Vagina (tissue), 2 donors: ENCODE data around the gene ABHD5. TPM values are rescaled to one million over a fixed set of nuclear protein-coding genes. Genes with fewer than 3 reads are reported as not detected.
A peak's percentile ranks its signal among the peaks of the same experiment; 100 is the strongest.

Source experiments
- DNase-seq, 2 donors: peaks; one replicate each; pipeline ENCODE4 v3.0.0-alpha.2; 2017; ENCODE audit errors: extremely low spot score in 2 of 2
- H3K27ac ChIP-seq: fragments of 200-600 bp; sonication (generic); one replicate; pipeline ENCODE4 v1.5.1; 2019
- H3K27me3 ChIP-seq: fragments of 200-600 bp; sonication (generic); one replicate; pipeline ENCODE4 v1.5.1; 2019
- H3K36me3 ChIP-seq, 2 donors: fragments of 200-600 bp; sonication (generic); one replicate each; pipeline ENCODE4 v1.5.1; 2017 to 2019
- H3K4me1 ChIP-seq: fragments of 200-600 bp; sonication (generic); one replicate; pipeline ENCODE4 v1.5.1; 2019
- H3K4me3 ChIP-seq, 2 donors: fragments of 200-600 bp; sonication (generic); 1 replicate in 1 of 2; 2 replicates in 1 of 2; pipeline ENCODE4 v1.5.1; 2016 to 2019
- H3K9me3 ChIP-seq: fragments of 200-600 bp; sonication (generic); one replicate; pipeline ENCODE4 v1.5.1; 2019
- POLR2A ChIP-seq, 2 donors: fragments of 450-650 bp; IDR thresholded peaks; one replicate each; pipeline ENCODE4 v1.6.1; 2017; ENCODE audit warnings: antibody characterized with exemption in 2 of 2, mild to moderate bottlenecking in 2 of 2, moderate library complexity in 2 of 2
- POLR2AphosphoS5 ChIP-seq, 2 donors: sonication (generic); formaldehyde crosslinking; IDR thresholded peaks; one replicate each; pipeline ENCODE4 v1.9.0; 2017; ENCODE audit warnings: antibody characterized with exemption in 2 of 2, mild to moderate bottlenecking in 2 of 2, low read depth in 1 of 2; ENCODE audit not compliant: insufficient read depth in 1 of 2
- intact Hi-C: fragments of 100-400 bp; cut with DNase I; formaldehyde crosslinking; loops from one replicate; pipeline ENCODE4 v1.15.1; 2023
- total RNA-seq: library from RNA; depleted of rRNA; stranded (reverse); fragments of >200 nt; gene quantifications from one replicate; pipeline ENCODE4 v1.2.3, GENCODE V29; 2016
- TF ChIP-seq, protein P1 (sequence below), 3 experiments: fragments of 450-650 bp in 2 of 3; fragments of 200-600 bp in 1 of 3; sonication (generic) in 1 of 3; IDR thresholded peaks; one replicate each; pipeline ENCODE4 v1.5.1; 2017 to 2019; ENCODE audit warnings: antibody characterized with exemption in 3 of 3, mild to moderate bottlenecking in 2 of 3, moderate library complexity in 2 of 3

Gene ABHD5
- total RNA-seq, 1 donor from 2014 or later, result 34.1 TPM

GRCh38 chr3:43755516-43756200 lies 64.9 kb downstream of the ABHD5 start:
- Histone ChIP-seq H3K9me3 (no peaks in the 10 kb centered on the region), H3K36me3 (no peaks in the 10 kb centered on the region), H3K4me1 (peaks cover 10% of the 10 kb centered on the region), H3K4me3 (no peak overlapping the region), H3K27ac (no peak overlapping the region), H3K27me3 (no peaks in the 10 kb centered on the region)
- intact Hi-C loops, result no loop called here
- no peak for DNase-seq
- TF ChIP-seq, protein P1, sequence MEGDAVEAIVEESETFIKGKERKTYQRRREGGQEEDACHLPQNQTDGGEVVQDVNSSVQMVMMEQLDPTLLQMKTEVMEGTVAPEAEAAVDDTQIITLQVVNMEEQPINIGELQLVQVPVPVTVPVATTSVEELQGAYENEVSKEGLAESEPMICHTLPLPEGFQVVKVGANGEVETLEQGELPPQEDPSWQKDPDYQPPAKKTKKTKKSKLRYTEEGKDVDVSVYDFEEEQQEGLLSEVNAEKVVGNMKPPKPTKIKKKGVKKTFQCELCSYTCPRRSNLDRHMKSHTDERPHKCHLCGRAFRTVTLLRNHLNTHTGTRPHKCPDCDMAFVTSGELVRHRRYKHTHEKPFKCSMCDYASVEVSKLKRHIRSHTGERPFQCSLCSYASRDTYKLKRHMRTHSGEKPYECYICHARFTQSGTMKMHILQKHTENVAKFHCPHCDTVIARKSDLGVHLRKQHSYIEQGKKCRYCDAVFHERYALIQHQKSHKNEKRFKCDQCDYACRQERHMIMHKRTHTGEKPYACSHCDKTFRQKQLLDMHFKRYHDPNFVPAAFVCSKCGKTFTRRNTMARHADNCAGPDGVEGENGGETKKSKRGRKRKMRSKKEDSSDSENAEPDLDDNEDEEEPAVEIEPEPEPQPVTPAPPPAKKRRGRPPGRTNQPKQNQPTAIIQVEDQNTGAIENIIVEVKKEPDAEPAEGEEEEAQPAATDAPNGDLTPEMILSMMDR (IDR thresholded peaks at IDR 0.05), result no peak
- TF ChIP-seq POLR2AphosphoS5 (IDR thresholded peaks at IDR 0.05; ENCODE audit: insufficient read depth in 1 of 2, low read depth in 1 of 2), result no peak
- no peak for TF ChIP-seq POLR2A (IDR thresholded peaks at IDR 0.05)

DNA sequence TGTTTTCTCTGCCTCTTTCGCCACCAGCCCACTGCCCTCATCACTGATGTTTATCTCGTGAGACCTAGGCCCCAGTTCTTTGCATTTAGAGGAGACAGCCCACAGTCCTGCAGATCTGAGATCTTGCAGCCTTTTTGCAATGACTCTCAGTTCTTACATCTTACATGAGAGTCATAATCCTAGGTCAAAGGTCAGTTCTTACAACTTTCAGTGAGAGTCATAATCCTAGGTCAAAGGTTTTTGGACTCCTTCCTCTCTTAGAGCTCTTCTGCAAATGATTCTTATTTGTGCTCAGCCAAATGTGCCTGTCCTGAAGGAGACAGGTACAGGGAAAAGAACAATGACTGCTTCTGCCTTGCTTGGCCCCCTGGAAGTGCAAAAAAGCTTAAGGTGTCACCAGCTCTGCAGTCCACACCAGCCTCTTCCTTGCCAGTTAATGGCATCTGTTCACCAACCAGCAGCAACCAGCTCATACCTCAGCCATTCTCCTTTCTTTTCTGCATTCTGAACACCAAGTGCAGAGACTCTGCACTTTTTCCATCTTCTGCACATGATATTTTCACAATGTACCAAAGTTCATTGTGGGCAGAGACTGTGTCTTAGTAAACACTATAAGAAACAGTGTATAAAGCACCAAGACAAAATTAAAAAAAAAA lies 67.1 kb downstream of the ABHD5 start:
- intact Hi-C loops, result no loop called here

GRCh38 chr3:43758592-43759225 lies 68.0 kb downstream of the ABHD5 start:
- no peaks in the 10 kb centered on the region for H3K36me3 ChIP-seq
- peaks cover 10% of the 10 kb centered on the region for H3K4me1 ChIP-seq
- intact Hi-C loops, result no loop called here
- H3K4me3 ChIP-seq, result no peak overlapping the region
- TF ChIP-seq POLR2A (IDR thresholded peaks at IDR 0.05), result no peak
- no peak for TF ChIP-seq POLR2AphosphoS5 (IDR thresholded peaks at IDR 0.05; ENCODE audit: insufficient read depth in 1 of 2, low read depth in 1 of 2)
- TF ChIP-seq, protein P1 (IDR thresholded peaks at IDR 0.05), result no peak
- H3K27me3 ChIP-seq, result no peaks in the 10 kb centered on the region
- H3K27ac ChIP-seq, result peak overlapping the region; percentile 50
- DNase-seq, result no peak
- H3K9me3 ChIP-seq, result no peaks in the 10 kb centered on the region

More for the DNA sequence above, 67.1 kb downstream of the ABHD5 start:
- Histone ChIP-seq H3K9me3 (no peaks in the 10 kb centered on the region), H3K27ac (no peak overlapping the region), H3K36me3 (no peaks in the 10 kb centered on the region), H3K4me3 (no peak overlapping the region), H3K4me1 (peaks cover 10% of the 10 kb centered on the region), H3K27me3 (no peaks in the 10 kb centered on the region)
- TF ChIP-seq POLR2A (IDR thresholded peaks at IDR 0.05), result no peak
- TF ChIP-seq, protein P1 (IDR thresholded peaks at IDR 0.05), result no peak
- TF ChIP-seq POLR2AphosphoS5 (IDR thresholded peaks at IDR 0.05; ENCODE audit: insufficient read depth in 1 of 2, low read depth in 1 of 2), result no peak
- no peak for DNase-seq

GRCh38 chr3:43759297-43759782 lies 68.6 kb downstream of the ABHD5 start:
- no peak for TF ChIP-seq POLR2AphosphoS5 (IDR thresholded peaks at IDR 0.05; ENCODE audit: insufficient read depth in 1 of 2, low read depth in 1 of 2)
- TF ChIP-seq POLR2A (IDR thresholded peaks at IDR 0.05), result no peak
- TF ChIP-seq, protein P1 (IDR thresholded peaks at IDR 0.05), result no peak
- intact Hi-C loops, result no loop called here
- Histone ChIP-seq H3K27ac (peak overlapping the region; percentile 50), H3K9me3 (no peaks in the 10 kb centered on the region), H3K27me3 (no peaks in the 10 kb centered on the region), H3K4me3 (no peak overlapping the region), H3K4me1 (peaks cover 10% of the 10 kb centered on the region), H3K36me3 (no peaks in the 10 kb centered on the region)
- no peak for DNase-seq
